ENCODE measurements around the gene ITGB1. TPM values are rescaled to one million over a fixed set of nuclear protein-coding genes. Genes with fewer than 3 reads are reported as not detected.

Gene ITGB1
- total RNA-seq, 1 donor from 2014 or later: 87.4 TPM

GRCh38 chr10:32942081-32942480 lies 15.9 kb downstream of the ITGB1 start:
- H3K4me1 Mint-ChIP-seq: peaks cover 75% of the 10 kb centered on the region
- intact Hi-C loops (cut with micrococcal nuclease): no loop called here
- ATAC-seq (ENCODE audit: low read depth) (no peak), DNase-seq (no peak)
- H3K27ac Mint-ChIP-seq: peak overlapping the region; percentile 5
- CTCF ChIA-PET: no interaction called here
- TF ChIP-seq CTCF (IDR thresholded peaks at IDR 0.05): no peak
- POLR2A ChIA-PET: interaction anchor here (1.6 kb wide), 1 partner anchor 15 kb away, joined by 7 read pairs; no protein-coding TSS in a partner anchor
- H3K4me3 Mint-ChIP-seq: no peak overlapping the region
- H3K36me3 Mint-ChIP-seq (ENCODE audit: low read depth): peaks cover 15% of the 10 kb centered on the region
- no peaks in the 10 kb centered on the region for H3K9me3 Mint-ChIP-seq
- no peaks in the 10 kb centered on the region for H3K27me3 Mint-ChIP-seq

DNA sequence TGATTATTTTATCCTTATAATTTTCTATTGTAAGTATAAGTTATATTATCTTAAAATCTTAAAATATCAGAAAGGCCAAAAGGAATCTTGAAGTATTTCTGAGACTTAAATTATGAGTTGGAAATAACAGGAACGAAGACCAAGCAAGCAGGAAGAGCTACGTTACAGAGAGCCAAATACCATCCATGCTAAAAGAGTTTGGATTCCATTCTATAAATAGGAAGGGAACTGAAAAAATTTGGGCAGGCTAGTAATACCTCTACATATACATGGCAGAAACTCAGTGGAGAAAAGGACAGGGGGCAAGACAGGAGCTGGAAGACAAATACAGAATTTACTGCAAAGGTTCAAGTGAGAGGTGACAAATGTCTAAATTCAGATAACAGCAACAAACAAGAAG lies 16.7 kb downstream of the ITGB1 start:
- ChIA-PET POLR2A (interaction anchor here (0.8 kb wide), 2 partner anchors 15 to 19 kb away, joined by 3 read pairs; no protein-coding TSS in a partner anchor), CTCF (no interaction called here)
- Mint-ChIP-seq H3K4me1 (peaks cover 77% of the 10 kb centered on the region), H3K27me3 (no peaks in the 10 kb centered on the region), H3K4me3 (no peak overlapping the region), H3K9me3 (no peaks in the 10 kb centered on the region), H3K36me3 (ENCODE audit: low read depth) (peaks cover 15% of the 10 kb centered on the region), H3K27ac (no peak overlapping the region)
- DNase-seq: no peak
- intact Hi-C loops (cut with micrococcal nuclease): no loop called here
- no peak for ATAC-seq (ENCODE audit: low read depth)
- no peak for TF ChIP-seq CTCF (IDR thresholded peaks at IDR 0.05)

DNA sequence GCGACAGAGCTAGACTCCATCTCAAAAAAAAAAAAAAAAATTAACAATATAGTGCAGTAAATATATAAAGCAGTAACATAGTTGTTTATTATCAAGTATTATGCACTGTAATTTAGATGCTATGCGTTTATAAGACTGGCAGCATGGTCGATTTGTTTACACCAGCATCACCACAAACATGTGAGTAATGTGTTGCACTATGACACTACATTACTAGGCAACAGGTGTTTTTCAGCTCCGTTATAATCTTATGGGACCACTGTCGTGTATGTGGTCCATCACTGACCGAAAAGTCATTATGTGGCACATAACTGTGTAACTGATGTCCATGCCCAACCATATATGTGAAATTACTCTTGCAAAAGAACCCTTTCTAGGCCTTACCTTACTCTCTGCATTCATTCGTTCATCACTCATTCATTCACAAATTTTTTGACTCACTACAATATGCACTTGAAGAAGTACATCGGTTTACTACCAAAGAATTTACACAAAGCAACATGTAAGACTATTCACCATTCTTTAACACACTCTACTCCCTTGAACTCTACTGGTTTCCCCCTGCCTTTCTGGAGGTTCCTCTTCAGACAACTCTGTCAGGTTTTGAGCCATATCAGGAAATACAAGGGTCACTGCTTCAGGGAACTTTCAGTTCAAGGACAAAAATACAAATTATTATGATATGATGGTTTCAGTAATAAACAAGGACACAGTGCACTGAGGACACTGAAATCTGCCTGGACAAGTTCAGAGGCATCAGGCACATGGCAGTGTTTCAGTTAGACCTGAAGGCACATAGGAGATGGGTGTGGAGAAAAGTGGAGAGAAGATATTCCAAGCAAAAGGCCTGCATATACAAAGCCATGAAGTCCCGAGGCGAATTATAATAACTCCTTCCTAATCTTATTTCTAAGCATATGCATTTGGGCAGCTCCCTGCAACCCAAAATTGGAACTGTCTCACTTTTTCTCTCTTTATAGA lies 17.4 kb downstream of the ITGB1 start:
- intact Hi-C loops (cut with micrococcal nuclease): no loop called here
- ChIA-PET CTCF (no interaction called here), POLR2A (interaction anchor here (0.8 kb wide), 2 partner anchors 16 to 20 kb away, joined by 3 read pairs; no protein-coding TSS in a partner anchor)
- no peaks in the 10 kb centered on the region for H3K9me3 Mint-ChIP-seq
- H3K27me3 Mint-ChIP-seq: no peaks in the 10 kb centered on the region
- peak overlapping the region; percentile 13 for H3K4me3 Mint-ChIP-seq
- ATAC-seq (ENCODE audit: low read depth): no peak
- TF ChIP-seq CTCF (IDR thresholded peaks at IDR 0.05): no peak
- H3K4me1 Mint-ChIP-seq: peaks cover 77% of the 10 kb centered on the region
- no peak for DNase-seq
- peak overlapping the region; percentile 65 for H3K27ac Mint-ChIP-seq
- peaks cover 17% of the 10 kb centered on the region for H3K36me3 Mint-ChIP-seq (ENCODE audit: low read depth)

DNA sequence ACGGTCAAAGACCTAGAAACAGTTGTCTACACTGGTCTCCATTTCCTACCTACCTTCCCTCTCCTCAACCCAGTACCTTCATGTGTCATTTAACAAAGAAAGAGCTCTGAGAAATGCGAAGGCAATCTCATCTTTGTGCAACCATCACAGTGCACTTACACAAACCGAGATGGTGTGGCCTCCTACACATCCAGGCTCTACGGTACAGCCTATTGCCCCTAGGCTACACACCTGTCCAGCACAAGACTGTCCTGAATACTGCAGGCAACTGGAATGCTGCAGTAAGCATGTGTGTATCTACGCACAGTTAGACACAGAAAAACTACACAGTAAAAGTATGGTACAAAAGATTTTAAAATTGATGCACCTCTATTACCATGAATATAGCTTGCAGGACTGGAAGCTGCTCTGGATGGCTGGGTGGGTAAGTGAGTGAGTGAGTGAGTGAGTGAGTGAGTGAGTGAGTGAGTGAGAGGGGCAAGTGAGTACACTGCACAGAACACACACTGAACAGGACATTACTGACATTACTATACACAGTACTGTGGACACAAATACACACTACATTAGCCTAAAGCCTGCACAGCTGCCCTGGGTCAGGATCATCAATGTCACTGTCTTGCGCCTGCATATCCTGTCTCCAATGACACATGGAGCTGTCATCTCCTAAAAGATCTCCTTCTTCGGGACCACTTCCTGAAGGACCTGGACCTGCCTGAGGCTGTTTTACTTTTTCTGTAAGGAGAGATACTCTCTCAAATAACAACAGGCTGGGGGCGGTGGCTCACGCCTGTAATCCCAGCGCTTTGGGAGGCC lies 18.5 kb downstream of the ITGB1 start:
- peaks cover 67% of the 10 kb centered on the region for H3K4me1 Mint-ChIP-seq
- ChIA-PET POLR2A (no interaction called here), CTCF (no interaction called here)
- no peak overlapping the region for H3K4me3 Mint-ChIP-seq
- no peaks in the 10 kb centered on the region for H3K9me3 Mint-ChIP-seq
- H3K27ac Mint-ChIP-seq: peak overlapping the region; percentile 65
- H3K36me3 Mint-ChIP-seq (ENCODE audit: low read depth): peaks cover 24% of the 10 kb centered on the region
- DNase-seq (no peak), ATAC-seq (ENCODE audit: low read depth) (no peak)
- intact Hi-C loops (cut with micrococcal nuclease): loop anchor here (2.0 to 5.0 kb wide), 3 partner anchors 17 to 69 kb away; no protein-coding TSS in a partner anchor
- no peaks in the 10 kb centered on the region for H3K27me3 Mint-ChIP-seq
- TF ChIP-seq CTCF (IDR thresholded peaks at IDR 0.05): no peak

All from activated B cell treated with CpG ODN at 0.5 μM for 24 hours (primary cell).